Activated CD4-positive, alpha-beta T cell treated with anti-CD3 and anti-CD28 coated beads, Interleukin-2, Interleukin-6, amounts not matched to agents 100 ng/mL and 50 ng/mL, durations not matched to agents 16 hours and 8 hours (primary cell): ENCODE data around the gene RAD21L1.

Experiments
- DNase-seq: peaks from one replicate; pipeline ENCODE4 v3.0.0-alpha.2; 2020

The RAD21L1 gene

DNA sequence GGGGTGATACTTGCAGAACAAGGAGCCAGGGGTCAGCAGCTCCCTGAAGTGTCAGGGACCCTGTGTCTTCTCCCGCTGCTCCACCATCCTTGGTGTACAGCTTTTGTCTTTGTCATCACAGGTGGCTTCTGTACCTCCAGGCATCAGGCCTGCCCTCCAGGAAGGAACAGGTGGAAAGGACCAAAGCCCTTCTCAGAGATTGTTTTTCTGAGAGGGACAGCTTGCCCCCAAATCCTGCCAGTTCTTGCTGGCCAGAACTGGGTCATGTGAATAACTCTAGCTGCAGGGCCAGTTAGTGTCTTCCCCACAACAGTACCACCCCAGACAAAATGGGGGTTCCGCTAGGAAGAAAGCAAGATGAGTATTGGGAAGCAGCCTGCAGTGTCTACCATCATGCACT is 71.6 kb downstream of the RAD21L1 start:
- DNase-seq, result no peak

DNA sequence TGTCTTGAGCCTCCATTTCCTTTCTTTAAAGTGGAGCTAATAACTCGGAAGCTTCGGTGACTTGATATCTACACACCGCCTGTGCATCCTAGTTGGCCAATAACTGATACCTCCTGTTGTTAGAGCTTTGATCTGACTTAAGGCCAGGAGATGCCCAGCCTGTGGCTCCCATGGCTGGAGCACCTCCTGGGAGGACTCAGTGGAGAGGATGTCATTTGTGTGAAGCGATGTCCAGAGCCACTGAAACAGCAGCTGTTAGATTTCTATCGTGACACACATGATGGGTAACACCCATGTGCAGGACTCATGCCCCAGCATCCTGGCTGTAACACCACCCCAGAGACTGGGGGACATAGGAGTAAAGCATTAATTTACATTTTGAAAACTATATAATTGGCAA is 72.3 kb downstream of the RAD21L1 start:
- DNase-seq, result no peak

DNA sequence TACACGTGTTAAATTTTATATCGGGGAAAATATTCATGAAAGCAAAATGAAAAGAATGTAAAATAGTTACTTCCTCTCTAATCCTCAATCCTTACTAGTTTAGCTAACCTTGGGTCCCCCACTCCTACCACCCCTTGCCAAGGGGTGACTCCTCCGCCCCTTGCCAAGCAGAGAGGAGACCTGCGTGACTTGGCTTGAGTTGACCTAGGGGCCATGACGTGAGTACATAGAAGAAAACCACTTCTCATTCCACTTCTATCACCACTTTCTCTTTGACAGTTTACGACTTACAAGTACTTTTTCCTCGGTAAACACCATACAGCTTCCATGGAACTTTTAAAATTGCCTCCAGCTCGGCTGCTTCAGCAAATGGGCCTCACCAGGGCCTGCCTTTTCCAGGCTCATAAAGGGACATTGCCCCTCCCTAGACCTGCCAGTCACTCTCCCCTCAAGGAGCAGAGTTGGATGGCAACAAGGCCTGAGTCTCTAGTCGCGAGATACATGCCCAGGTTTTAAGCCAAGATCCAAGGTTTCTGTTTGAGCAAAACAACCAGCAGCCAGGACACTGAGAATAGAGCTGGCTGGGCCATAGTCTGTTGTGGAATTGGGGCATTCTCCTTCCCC is 73.2 kb downstream of the RAD21L1 start:
- DNase-seq, result no peak

DNA sequence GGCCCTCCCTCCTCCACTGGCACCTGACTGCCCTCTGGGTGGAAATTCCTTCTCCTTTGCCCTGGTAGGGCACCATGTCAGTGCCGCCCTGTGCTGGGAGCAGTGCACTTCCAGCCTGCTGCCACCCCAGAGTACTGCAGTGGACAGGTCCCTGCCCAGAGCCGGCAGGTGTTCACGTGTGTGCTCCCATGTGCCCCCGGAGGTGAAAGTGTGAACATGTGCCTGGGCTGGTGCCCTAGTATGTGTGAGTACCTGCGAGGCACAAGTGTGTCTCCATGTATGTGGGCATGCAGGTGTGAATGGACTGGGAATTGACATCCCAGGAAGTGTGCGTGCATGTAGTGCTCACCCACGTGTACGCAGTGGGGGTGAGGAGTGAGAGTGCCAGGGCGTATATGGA is 73.7 kb downstream of the RAD21L1 start:
- peak; percentile 47 for DNase-seq

DNA sequence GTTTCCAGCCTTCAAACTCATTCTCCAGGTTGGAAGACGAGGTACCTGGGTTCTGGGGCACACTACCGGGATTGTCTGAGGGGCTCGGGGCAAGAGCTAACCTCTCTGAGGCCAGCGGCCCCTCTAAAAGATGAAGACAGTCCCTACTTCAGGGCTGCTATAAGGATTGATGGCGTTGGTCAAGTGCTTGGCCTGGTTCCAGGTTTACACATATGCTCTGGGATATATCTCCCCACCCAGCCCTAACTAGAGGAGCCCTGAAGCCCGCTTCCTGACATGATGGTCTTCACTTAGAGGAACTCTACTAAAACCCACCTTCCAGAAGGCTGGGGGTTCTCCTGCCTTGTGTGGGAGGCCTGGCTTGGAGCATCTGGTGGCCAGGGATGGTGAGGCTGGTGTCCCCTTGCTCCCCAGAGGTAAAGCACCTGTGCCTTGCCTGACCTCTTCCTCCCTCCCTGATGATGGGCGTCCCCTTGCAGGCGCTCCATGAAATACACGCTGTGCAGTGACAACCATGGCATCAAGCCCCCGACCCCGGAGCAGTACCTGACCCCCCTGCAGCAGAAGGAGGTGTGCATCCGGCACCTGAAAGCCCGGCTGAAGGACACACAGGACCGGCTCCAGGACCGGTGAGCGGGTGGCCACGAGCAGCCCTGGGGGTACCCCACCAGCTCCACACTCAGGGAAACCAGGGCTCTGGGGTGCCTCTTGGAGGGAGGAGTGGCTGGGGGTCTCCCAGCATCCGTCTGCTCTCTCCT is 74.4 kb downstream of the RAD21L1 start:
- no peak for DNase-seq

DNA sequence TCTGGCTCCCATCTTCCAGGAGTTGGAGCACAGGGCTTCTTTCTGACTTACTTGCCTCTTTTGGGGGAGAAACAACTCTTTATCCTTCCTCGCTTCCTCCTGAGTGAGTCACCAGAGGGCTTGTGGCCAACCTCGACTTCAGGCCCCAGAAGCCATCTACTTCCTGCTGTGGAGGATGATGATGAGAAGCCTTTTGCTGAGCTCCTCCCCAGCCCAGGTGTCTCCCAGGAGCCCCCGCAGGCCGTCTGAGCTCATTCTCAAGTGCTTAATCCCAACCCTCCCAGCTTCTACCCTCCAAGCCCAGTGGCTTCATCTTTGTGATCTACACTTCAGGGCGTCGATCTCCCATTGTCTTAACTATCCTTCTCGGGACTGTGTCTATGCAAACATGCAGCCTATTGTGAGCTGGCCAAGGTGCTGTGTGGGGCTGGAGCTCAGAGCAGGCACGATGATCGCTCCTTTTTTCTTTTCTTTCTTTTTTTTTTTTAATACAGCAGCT is 75.2 kb downstream of the RAD21L1 start:
- DNase-seq, result peak; percentile 78

DNA sequence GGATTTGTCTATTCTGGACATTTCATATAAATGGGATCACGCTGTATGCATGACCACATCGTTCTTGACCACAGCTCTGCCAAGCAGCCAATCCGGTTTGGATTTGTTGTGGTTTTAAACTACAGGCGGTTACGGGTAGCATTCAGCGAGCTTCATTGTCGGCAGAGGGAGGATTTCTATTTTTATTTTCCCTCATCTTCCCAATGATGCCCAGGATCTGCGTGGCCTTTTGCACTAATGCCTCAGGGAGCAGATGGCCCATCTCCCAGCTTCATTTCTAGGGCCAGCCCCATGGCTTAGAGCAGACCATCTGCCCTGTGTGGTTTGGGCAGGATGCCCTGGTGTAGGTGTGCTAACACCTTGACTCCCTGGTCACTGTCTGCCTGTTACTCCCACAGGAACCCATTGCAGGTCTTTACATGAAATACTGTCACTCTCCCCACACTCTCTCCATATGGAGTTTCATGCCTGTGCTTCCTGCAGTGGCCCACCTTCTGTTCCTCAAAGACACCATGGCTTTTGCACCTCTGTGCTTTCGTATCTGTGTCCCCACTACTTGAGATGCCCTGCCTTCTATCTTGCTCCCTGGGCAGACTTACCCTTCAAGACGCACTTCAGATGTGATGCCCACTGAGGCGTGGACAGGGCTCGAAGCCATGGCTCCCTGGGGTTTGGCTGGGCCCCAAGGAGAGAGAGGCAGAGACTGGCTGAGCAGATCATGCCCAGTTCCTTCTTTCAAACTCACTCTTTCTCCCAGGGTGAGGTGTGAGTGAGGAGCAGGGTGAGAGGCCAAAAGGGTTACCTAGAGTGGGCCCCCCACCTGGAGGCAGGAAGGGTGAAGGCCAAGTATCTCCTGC is 77.1 kb downstream of the RAD21L1 start:
- peak; percentile 27 for DNase-seq

DNA sequence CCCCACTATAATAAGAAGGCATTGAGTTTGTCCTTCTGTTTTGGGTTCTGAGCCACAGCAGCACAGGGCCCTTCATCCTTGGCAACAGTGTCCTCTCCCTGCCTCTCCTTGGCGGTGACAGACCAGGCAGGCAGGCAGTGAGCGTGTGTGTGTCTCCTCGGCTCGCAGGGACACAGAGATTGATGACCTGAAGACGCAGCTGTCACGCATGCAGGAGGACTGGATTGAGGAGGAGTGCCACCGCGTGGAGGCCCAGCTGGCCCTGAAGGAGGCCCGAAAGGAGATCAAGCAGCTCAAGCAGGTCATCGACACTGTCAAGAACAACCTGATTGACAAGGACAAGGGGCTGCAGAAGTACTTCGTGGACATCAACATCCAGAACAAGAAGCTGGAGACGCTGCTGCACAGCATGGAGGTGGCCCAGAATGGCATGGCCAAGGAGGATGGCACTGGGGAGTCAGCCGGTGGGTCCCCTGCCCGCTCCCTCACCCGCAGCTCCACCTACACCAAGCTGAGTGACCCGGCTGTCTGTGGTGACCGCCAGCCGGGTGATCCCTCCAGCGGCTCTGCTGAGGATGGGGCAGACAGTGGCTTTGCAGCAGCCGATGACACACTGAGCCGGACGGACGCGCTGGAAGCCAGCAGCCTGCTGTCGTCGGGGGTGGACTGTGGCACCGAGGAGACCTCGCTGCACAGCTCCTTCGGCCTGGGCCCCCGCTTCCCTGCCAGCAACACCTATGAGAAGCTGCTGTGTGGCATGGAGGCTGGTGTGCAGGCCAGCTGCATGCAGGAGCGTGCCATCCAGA is 79.1 kb downstream of the RAD21L1 start:
- DNase-seq, result no peak
